PC-3 (cell line): ENCODE data around the gene PCK2.

ENCODE experiments used
- EZH2 ChIP-seq: fragments of 300-600 bp; sonication (generic); IDR thresholded peaks from one replicate; pipeline ENCODE4 v1.6.1; 2017; ENCODE audit warnings: antibody characterized with exemption, mild to moderate bottlenecking, low read length; ENCODE audit not compliant: unreplicated experiment
- EZH2phosphoT487 ChIP-seq: fragments of 300-600 bp; sonication (generic); IDR thresholded peaks from 2 replicates; pipeline ENCODE4 v1.6.1; 2018; ENCODE audit warnings: mild to moderate bottlenecking, antibody characterized with exemption, low read length, borderline replicate concordance
- TF ChIP-seq, protein P1 (sequence below): fragments of 300-600 bp; sonication (generic); conservative IDR thresholded peaks from 2 replicates; pipeline ENCODE4 v1.5.1; 2017; ENCODE audit warnings: antibody characterized with exemption, low read depth, mild to moderate bottlenecking, low read length

DNA sequence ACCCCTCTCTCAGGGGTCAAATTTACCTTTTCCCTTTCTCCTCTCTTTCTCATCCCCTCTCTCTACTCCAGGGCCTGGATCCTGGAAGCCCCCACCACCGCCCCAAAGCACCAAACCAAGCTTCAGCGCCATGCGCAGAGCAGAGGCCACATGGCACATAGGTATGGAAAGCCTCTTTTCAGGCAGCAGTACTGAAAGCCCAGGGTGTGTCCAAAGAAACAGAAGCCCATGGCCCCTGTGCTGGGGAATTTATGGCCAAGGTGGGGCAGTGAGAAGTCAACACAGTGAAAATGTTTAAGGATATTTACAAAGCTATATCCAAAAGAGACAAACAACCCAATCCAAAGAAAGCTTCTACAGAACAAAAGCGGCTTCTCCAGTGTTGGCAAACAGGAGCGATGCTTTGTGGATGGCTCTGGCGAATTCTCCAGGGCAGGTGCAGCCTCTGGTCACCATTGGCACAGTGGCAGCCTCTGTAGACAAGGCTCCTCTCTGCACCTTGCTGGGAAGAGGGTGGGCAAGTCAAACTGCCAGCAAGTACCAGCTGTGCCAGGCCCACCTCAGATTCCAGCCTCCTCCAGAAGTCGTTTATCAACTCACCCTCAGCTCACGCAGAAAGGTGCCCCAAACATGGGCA is 27.5 kb upstream of the PCK2 start:
- TF ChIP-seq, protein P1, sequence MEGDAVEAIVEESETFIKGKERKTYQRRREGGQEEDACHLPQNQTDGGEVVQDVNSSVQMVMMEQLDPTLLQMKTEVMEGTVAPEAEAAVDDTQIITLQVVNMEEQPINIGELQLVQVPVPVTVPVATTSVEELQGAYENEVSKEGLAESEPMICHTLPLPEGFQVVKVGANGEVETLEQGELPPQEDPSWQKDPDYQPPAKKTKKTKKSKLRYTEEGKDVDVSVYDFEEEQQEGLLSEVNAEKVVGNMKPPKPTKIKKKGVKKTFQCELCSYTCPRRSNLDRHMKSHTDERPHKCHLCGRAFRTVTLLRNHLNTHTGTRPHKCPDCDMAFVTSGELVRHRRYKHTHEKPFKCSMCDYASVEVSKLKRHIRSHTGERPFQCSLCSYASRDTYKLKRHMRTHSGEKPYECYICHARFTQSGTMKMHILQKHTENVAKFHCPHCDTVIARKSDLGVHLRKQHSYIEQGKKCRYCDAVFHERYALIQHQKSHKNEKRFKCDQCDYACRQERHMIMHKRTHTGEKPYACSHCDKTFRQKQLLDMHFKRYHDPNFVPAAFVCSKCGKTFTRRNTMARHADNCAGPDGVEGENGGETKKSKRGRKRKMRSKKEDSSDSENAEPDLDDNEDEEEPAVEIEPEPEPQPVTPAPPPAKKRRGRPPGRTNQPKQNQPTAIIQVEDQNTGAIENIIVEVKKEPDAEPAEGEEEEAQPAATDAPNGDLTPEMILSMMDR: no peak
- TF ChIP-seq EZH2 (no peak), EZH2phosphoT487 (no peak)
